GM06990 (cell line): ENCODE measurements around the gene GFER.
"Not testable (repeated sequence)": the region's sequence is repeated elsewhere in the genome, so short reads cannot be mapped to it uniquely, and the experiment has no call there.

Experiments used
- DNase-seq: peaks from one replicate; pipeline ENCODE4 v3.0.0-alpha.2; 2011; ENCODE audit not compliant: insufficient read length; ENCODE audit errors: extremely low read depth
- H3K27me3 ChIP-seq: replicated peaks from 2 replicates; pipeline ENCODE4 v1.6.0; 2011; ENCODE audit warnings: low read length; ENCODE audit not compliant: control insufficient read depth, insufficient read depth
- H3K36me3 ChIP-seq: 2 replicates; pipeline ENCODE4 v1.5.1; 2011; ENCODE audit warnings: low read length; ENCODE audit not compliant: control insufficient read depth, insufficient read depth
- H3K4me3 ChIP-seq: replicated peaks from 2 replicates; pipeline ENCODE4 v1.5.1; 2011; ENCODE audit warnings: low read depth, mild to moderate bottlenecking, control low read depth, low read length
- TF ChIP-seq, protein P1 (sequence below): IDR thresholded peaks from 2 replicates; pipeline ENCODE4 v1.5.1; 2011; ENCODE audit warnings: low read length, control low read depth, mild to moderate bottlenecking, inconsistent platforms; ENCODE audit not compliant: insufficient read depth, poor library complexity, severe bottlenecking

Gene GFER

DNA sequence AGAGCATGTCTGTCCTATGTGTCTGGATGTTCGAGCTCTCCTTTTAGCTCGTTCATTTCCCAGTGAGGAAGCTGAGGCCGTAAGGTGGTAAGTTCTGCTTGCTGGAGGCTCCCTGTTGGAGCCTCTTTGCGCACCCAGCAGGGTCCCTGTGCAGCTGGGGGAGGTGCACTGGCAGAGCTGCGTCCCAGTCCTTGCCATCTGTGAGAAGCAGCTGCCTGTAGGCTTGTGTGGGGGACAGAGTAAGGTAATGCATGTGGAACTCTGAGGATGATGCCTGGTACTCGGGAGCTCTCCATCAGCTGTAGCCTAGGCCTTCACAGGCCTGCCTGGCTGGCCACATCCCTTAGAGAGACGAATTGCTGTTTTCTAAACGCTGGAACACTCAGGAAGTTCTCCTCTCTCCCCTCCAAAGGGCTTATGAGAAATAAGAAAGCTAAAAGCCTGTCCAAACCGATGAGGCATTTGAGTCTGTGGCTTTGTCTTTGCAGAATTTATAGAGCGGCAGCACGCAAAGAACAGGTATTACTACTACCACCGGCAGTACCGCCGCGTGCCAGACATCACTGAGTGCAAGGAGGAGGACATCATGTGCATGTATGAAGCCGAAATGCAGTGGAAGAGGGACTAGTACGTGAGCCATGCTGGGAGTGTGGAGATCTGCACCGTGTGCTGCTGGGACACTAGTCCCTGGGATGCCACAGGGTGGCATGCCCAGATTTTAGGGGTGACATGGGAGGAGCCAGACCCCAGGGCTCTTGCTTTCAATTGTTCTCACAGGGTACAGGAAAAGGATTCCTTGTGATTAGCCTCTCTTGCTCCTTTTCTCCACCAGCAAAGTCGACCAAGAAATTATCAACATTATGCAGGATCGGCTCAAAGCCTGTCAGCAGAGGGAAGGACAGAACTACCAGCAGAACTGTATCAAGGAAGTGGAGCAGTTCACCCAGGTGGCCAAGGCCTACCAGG lies 23.0 kb upstream of the GFER start:
- H3K27me3 ChIP-seq = no peaks in the 10 kb centered on the region
- TF ChIP-seq, protein P1, sequence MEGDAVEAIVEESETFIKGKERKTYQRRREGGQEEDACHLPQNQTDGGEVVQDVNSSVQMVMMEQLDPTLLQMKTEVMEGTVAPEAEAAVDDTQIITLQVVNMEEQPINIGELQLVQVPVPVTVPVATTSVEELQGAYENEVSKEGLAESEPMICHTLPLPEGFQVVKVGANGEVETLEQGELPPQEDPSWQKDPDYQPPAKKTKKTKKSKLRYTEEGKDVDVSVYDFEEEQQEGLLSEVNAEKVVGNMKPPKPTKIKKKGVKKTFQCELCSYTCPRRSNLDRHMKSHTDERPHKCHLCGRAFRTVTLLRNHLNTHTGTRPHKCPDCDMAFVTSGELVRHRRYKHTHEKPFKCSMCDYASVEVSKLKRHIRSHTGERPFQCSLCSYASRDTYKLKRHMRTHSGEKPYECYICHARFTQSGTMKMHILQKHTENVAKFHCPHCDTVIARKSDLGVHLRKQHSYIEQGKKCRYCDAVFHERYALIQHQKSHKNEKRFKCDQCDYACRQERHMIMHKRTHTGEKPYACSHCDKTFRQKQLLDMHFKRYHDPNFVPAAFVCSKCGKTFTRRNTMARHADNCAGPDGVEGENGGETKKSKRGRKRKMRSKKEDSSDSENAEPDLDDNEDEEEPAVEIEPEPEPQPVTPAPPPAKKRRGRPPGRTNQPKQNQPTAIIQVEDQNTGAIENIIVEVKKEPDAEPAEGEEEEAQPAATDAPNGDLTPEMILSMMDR = no peak
- peaks cover 21% of the 10 kb centered on the region for H3K36me3 ChIP-seq
- H3K4me3 ChIP-seq = peak overlapping the region; percentile 69
- DNase-seq = peak; percentile 74

DNA sequence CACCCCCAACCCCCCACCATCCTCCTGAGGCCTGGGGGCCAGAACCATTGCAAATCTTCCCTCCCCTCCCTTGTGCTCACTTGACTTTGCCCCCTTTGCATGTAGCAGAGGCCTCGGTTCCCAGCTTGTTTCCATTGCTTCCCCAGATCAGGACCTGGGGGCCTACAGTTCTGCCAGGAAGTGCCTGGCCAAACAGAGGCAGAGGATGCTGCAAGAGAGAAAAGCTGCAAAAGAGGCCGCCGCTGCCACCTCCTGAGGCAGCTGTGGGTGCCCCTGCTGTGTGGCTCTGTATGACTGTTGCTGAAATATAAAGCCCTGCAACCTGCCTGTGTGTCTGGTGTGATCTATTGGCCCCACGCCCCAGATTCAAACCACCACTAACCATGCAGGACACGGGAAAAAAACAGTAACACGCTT lies 22.3 kb upstream of the GFER start:
- TF ChIP-seq, protein P1 = no peak

DNA sequence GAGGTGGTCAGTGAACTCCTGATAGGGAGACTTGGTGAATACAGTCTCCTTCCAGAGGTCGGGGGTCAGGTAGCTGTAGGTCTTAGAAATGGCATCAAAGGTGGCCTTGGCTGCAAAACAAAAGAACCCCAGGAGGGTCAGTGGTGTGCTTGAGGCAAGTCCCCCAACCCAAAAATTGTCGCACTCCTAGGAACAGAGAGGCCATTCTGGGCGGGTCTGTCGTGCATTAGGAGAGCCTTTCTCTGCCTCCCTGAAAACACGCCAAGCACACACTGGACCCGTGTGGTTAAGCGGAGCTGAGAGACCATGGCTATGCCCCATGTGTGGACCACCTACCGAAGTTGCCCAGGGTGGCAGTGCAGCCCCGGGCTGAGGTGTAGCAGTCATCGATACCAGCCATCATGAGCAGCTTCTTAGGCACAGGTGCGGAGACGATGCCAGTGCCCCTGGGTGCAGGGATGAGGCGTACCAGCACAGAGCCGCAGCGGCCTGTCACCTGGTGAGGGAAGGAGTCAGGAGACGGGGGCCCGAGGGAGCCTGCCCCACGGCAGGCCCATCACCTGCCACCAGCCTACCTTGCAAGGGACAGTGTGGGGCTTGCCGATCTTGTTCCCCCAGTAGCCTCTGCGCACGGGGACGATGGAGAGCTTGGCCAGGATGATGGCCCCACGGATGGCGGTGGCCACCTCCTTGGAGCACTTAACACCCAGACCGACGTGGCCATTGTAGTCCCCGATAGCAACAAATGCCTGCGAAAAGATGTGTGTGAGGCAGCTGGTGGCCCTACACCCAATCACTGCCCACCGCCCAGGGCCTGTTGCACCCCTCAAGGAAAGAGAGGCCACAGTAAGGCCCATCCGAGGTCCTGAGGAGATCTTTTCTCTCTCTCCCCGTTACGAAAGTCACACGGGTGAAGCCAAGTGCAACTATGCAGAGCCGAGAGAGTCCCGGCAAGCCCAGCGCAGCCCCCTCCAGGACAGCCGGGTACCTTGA lies 21.5 kb upstream of the GFER start:
- Histone ChIP-seq H3K4me3 (peak overlapping the region; percentile 83), H3K36me3 (peaks cover 21% of the 10 kb centered on the region)
- not testable (repeated sequence) for H3K27me3 ChIP-seq
- peak; percentile 21 for DNase-seq

More for the DNA sequence above, 22.3 kb upstream of the GFER start:
- Histone ChIP-seq H3K36me3 (peaks cover 21% of the 10 kb centered on the region), H3K4me3 (peak overlapping the region; percentile 13; the same call in 1 of the 2 replicates), H3K27me3 (no peaks in the 10 kb centered on the region)
- DNase-seq = peak; percentile 25

DNA sequence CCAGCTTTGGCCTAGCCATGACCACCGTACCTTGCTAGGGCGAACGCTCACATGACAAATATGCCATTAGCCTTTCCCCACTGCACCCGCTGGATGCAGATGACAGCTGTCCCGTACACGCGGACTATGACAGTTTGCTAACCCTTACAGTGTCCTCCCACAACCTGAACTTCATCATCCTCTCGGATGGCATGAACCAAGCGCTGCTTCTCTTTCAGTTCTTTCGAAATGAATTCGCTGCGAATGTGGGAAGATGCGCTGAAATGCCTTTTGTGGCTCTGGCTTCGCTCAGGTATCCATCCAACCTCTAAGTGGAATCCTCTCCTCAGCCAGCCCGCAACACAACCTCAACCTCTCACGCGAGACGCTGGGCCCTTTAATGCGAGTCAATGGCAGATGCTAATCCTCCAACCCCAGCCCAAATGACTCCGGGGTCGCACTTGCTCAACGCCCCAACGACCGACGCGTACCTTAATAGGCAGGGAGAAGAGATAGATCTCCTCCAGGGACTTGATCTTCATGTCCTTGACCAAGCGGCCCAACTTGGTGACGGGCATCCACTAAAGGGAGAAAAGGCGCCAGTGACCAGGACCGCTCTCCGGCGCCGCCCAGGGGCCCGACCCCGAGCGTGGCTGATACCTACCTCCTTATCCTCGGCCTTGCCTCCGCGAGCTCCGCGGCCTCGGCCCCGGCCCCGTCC lies 20.0 kb upstream of the GFER start:
- H3K27me3 ChIP-seq = no peaks in the 10 kb centered on the region
- peak; percentile 67 for DNase-seq
- H3K36me3 ChIP-seq = peaks cover 21% of the 10 kb centered on the region
- H3K4me3 ChIP-seq = peak overlapping the region; percentile 83
- TF ChIP-seq, protein P1 = peak; percentile 32

DNA sequence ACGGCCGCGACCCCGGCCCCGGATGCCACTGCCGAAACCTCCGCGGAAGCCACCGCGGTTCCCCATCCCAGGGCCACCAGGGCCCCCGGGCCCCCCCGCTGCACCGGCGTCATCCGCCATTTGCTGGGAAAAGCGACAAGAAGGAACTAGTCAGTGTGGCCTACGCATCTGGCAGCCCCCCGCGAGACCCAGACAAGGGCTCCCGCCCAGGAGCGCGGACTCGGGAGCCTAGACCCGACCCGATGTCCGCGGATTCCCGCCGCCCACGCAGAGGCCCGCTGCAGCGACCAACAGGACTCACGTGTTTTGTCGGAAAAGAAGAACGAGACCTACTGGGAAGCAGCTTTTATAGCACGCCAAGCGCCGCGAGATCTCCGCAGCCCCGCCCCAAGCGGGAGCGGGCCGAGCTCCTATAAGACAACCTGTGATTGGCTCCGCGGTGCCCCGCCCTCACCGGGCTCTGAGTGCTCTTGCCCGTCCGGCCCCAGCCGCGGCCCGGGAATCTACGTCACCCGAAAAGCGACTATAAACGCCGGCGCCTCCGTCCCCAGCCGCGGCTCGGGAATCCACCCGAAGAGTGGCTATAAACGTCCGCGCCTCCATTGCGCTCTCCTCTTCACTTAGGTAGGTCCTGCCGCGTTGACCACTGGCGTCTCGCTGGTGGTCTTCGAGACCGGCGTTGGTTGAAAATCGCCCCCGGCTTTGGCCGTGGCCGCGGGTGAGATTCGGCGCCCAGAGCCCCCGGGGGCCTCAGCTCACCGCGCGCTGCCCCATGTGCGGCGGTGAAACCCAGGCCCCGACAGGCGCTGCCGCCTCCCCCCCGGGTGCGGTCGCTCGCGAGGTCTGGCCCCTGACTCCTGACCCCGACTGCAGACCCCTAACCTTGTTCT lies 19.2 kb upstream of the GFER start, which contains the start of gene RPS2:
TSS of gene RPS2 (minus strand) at position 321 of the 890 bp plus-strand sequence. CDS start at position 120, 201 bp downstream.
- Histone ChIP-seq H3K36me3 (peaks cover 21% of the 10 kb centered on the region), H3K27me3 (no peaks in the 10 kb centered on the region), H3K4me3 (peak within 1 kb of the TSS; percentile 83)
- peak; percentile 99 for DNase-seq
- TF ChIP-seq, protein P1 = no peak
